ENCODE measurements around the gene KLHL5. TPM values are rescaled to one million over a fixed set of nuclear protein-coding genes. Genes with fewer than 3 reads are reported as not detected.

KLHL5 gene
- polyA plus RNA-seq, 2 of the 4 experiments (the other 2 are of a cell fraction), result 62.4 to 108 TPM

- no peak for TF ChIP-seq FOSL2 (IDR thresholded peaks at IDR 0.05)
- TF ChIP-seq FOSL2 (CRISPR knock-in tag; IDR thresholded peaks at IDR 0.05), result no peak
- TF ChIP-seq ZC3H11A (IDR thresholded peaks at IDR 0.05), result no peak
- TF ChIP-seq POLR2A (IDR thresholded peaks at IDR 0.05; ENCODE audit: low read length), result no peak
- no peak for TF ChIP-seq TP53 (CRISPR knock-in tag; IDR thresholded peaks at IDR 0.05)
- no peak for TF ChIP-seq ZFP36 (IDR thresholded peaks at IDR 0.05; ENCODE audit: borderline replicate concordance, partially characterized antibody)
- no peak for TF ChIP-seq RARB (CRISPR knock-in tag; IDR thresholded peaks at IDR 0.05)
- TF ChIP-seq JUN (IDR thresholded peaks at IDR 0.05), result no peak
- TF ChIP-seq REST (IDR thresholded peaks at IDR 0.05), result no peak
- TF ChIP-seq HOXB5 (CRISPR knock-in tag; IDR thresholded peaks at IDR 0.05), result no peak
- no peak for TF ChIP-seq SMC3 (IDR thresholded peaks at IDR 0.05)
- no peak for TF ChIP-seq HOXB13 (CRISPR knock-in tag; IDR thresholded peaks at IDR 0.05; ENCODE audit: low read depth)
- TF ChIP-seq ATOH8 (CRISPR knock-in tag; IDR thresholded peaks at IDR 0.05; ENCODE audit: low read depth), result no peak
- no peak for TF ChIP-seq CHD2 (IDR thresholded peaks at IDR 0.05; ENCODE audit: low read length, partially characterized antibody)
- no peak for TF ChIP-seq FOSB (CRISPR knock-in tag; IDR thresholded peaks at IDR 0.05)
- TF ChIP-seq KDM5A (IDR thresholded peaks at IDR 0.05), result no peak
- WGBS (ENCODE audit: missing lambda C conversion rate), result 92% methylated on average over 5 of the region's 5 CpGs
- ChIA-PET POLR2A (no interaction called here), CTCF (no interaction called here)
- H3K9me3 ChIP-seq, result no peaks in the 10 kb centered on the region
- no peak overlapping the region for H3K4me2 ChIP-seq
- DNase-seq (ENCODE audit: low read depth in 1 of 2, low spot score in 1 of 2) (no peak), ATAC-seq (no peak), FAIRE-seq (no peak)
- no peak overlapping the region for H3K27ac ChIP-seq
- H3K4me3 ChIP-seq, result no peak overlapping the region
- H3K4me1 ChIP-seq, result peaks cover 1% of the 10 kb centered on the region; the same call in 1 of the 3 replicates
These were observed 23.9 kb downstream of the KLHL5 start for GRCh38 chr4:39085891-39086290.

- FAIRE-seq (no peak), DNase-seq (ENCODE audit: low read depth in 1 of 2, low spot score in 1 of 2) (no peak), ATAC-seq (no peak)
- WGBS (ENCODE audit: missing lambda C conversion rate), result 43% methylated on average over 1 of the region's 1 CpG
- POLR2A ChIA-PET, result no interaction called here
- Histone ChIP-seq H3K4me1 (no peaks in the 10 kb centered on the region), H3K9me3 (no peaks in the 10 kb centered on the region), H3K27ac (no peak overlapping the region), H3K4me3 (no peak overlapping the region), H3K4me2 (no peak overlapping the region)
- TF ChIP-seq ATOH8 (CRISPR knock-in tag; IDR thresholded peaks at IDR 0.05; ENCODE audit: low read depth) (no peak), NFE2L2 (conservative IDR thresholded peaks at IDR 0.05; ENCODE audit: low read length) (no peak), MAZ (IDR thresholded peaks at IDR 0.05; ENCODE audit: borderline replicate concordance, low read depth, low read length) (no peak), HES2 (IDR thresholded peaks at IDR 0.05) (no peak), HOXB13 (CRISPR knock-in tag; IDR thresholded peaks at IDR 0.05; ENCODE audit: low read depth) (no peak), RAD21 (conservative IDR thresholded peaks at IDR 0.05 in 1 of 2, IDR thresholded peaks at IDR 0.05 in 1 of 2) (no peak)
- CTCF ChIA-PET, result no interaction called here
These were observed 34.8 kb downstream of the KLHL5 start for GRCh38 chr4:39096847-39097246.

Measured in A549 (cell line).